ENCODE measurements around the gene ECPAS. TPM values are rescaled to one million over a fixed set of nuclear protein-coding genes. Genes with fewer than 3 reads are reported as not detected.

The ECPAS gene
- total and polyA plus RNA-seq, 2 experiments from 2014 or later: 29.4 to 56.6 TPM

- Histone ChIP-seq H3K27me3 (no peaks in the 10 kb centered on the region), H3K4me3 (no peak overlapping the region), H3K4me1 (ENCODE audit: low read depth) (no peaks in the 10 kb centered on the region), H3K36me3 (peaks cover 34% of the 10 kb centered on the region), H3K9me3 (ENCODE audit: low read depth) (no peaks in the 10 kb centered on the region), H3K27ac (no peak overlapping the region)
- no peak for TF ChIP-seq CTCF (IDR thresholded peaks at IDR 0.05; ENCODE audit: low read depth, low read length)
- DNase-seq (ENCODE audit: low read depth in 1 of 2, low spot score in 1 of 2): no peak
Observed at GRCh38 chr9:111440226-111440625, 44.0 kb downstream of the ECPAS start.

DNA sequence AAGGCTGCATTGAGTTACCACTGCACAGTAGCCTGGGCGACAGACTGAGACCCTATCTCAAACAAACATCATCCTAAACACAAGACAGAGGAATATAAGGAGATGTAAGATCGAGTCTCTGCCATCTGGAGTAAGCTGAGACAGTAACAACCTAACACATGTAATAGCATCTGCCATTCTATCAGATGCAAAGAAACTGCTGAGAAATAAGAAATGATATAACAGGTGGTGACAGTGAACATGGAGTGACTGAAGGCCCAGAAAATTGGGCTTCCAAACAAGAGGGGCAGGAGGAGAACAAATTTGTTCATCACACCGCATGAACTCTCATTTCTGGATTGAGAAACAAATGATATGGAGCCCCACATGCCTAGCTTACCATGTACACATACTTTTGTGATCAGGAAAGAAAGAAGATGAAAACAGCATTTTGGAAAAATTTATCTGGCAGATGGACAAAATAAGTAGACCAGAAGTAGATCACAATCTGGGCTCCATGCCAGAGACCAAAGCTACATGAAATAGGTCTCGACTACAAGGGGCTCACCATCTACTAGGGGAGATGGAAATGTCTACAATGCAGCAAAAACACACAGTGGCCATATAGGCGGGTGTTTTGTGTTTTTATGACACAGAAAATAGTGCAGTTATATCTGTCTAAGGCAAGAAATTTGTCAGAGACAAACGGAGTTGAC, 45.5 kb downstream of the ECPAS start:
- no peak overlapping the region for H3K27ac ChIP-seq
- H3K9me3 ChIP-seq (ENCODE audit: low read depth): no peaks in the 10 kb centered on the region
- no peak for TF ChIP-seq CTCF (IDR thresholded peaks at IDR 0.05; ENCODE audit: low read depth, low read length)
- H3K4me3 ChIP-seq: no peak overlapping the region
- peaks cover 31% of the 10 kb centered on the region for H3K36me3 ChIP-seq
- no peaks in the 10 kb centered on the region for H3K27me3 ChIP-seq
- no peaks in the 10 kb centered on the region for H3K4me1 ChIP-seq (ENCODE audit: low read depth)
- DNase-seq (ENCODE audit: low read depth in 1 of 2, low spot score in 1 of 2): peak in 1 of 2 donors; percentile 56

- H3K4me3 ChIP-seq: no peak overlapping the region
- H3K27ac ChIP-seq: no peak overlapping the region
- no peaks in the 10 kb centered on the region for H3K4me1 ChIP-seq (ENCODE audit: low read depth)
Observed at GRCh38 chr9:111436571-111436970, 47.6 kb downstream of the ECPAS start.

GRCh38 chr9:111433082-111433481, 51.1 kb downstream of the ECPAS start:
- no peaks in the 10 kb centered on the region for H3K27me3 ChIP-seq
- no peak for DNase-seq (ENCODE audit: low read depth in 1 of 2, low spot score in 1 of 2)
- H3K36me3 ChIP-seq: peaks cover 41% of the 10 kb centered on the region

More at GRCh38 chr9:111436571-111436970, 47.6 kb downstream of the ECPAS start:
- Histone ChIP-seq H3K36me3 (peaks cover 39% of the 10 kb centered on the region), H3K9me3 (ENCODE audit: low read depth) (no peaks in the 10 kb centered on the region), H3K27me3 (no peaks in the 10 kb centered on the region)
- TF ChIP-seq CTCF (IDR thresholded peaks at IDR 0.05; ENCODE audit: low read depth, low read length): no peak
- DNase-seq (ENCODE audit: low read depth in 1 of 2, low spot score in 1 of 2): no peak

GRCh38 chr9:111431684-111432083, 52.5 kb downstream of the ECPAS start:
- Histone ChIP-seq H3K4me1 (ENCODE audit: low read depth) (no peaks in the 10 kb centered on the region), H3K9me3 (ENCODE audit: low read depth) (no peaks in the 10 kb centered on the region), H3K27ac (no peak overlapping the region), H3K4me3 (no peak overlapping the region), H3K36me3 (peaks cover 46% of the 10 kb centered on the region), H3K27me3 (no peaks in the 10 kb centered on the region)
- DNase-seq (ENCODE audit: low read depth in 1 of 2, low spot score in 1 of 2): peak in 1 of 2 donors; percentile 29
- TF ChIP-seq CTCF (IDR thresholded peaks at IDR 0.05; ENCODE audit: low read depth, low read length): no peak

More at GRCh38 chr9:111433082-111433481, 51.1 kb downstream of the ECPAS start:
- Histone ChIP-seq H3K9me3 (ENCODE audit: low read depth) (no peaks in the 10 kb centered on the region), H3K27ac (no peak overlapping the region), H3K4me1 (ENCODE audit: low read depth) (no peaks in the 10 kb centered on the region), H3K4me3 (no peak overlapping the region)
- TF ChIP-seq CTCF (IDR thresholded peaks at IDR 0.05; ENCODE audit: low read depth, low read length): no peak

Data from cardiac muscle cell (in vitro differentiated cells and primary cell).